Ovary (tissue), 9 donors: ENCODE results near the gene GPHN. TPM values are rescaled to one million over a fixed set of nuclear protein-coding genes. Genes with fewer than 3 reads are reported as not detected.

ENCODE experiments used
- DNase-seq, 5 donors: peaks; one replicate each; pipeline ENCODE4 v3.0.0-alpha.2; 2019 to 2020
- H3K27ac ChIP-seq, 2 donors: fragments of 200-600 bp; one replicate each; pipeline versions ENCODE4 v1.5.1 to v1.8.0; 2019 to 2022
- H3K27me3 ChIP-seq: fragments of 200-600 bp; one replicate; pipeline ENCODE4 v1.8.0; 2022
- H3K36me3 ChIP-seq: fragments of 200-600 bp; sonication (generic); one replicate; pipeline ENCODE4 v1.5.1; 2019
- H3K4me1 ChIP-seq: one replicate; pipeline ENCODE4 v1.8.1; 2013; ENCODE audit warnings: mild to moderate bottlenecking, moderate library complexity; ENCODE audit not compliant: insufficient read depth
- H3K4me3 ChIP-seq: fragments of 200-600 bp; sonication (generic); one replicate; pipeline ENCODE4 v1.5.1; 2017
- H3K9me3 ChIP-seq, 2 donors: fragments of 200-600 bp in 1 of 2; sonication (generic) in 1 of 2; one replicate each; pipeline versions ENCODE4 v1.5.1 to v1.8.1; 2013 to 2019; ENCODE audit warnings: mild to moderate bottlenecking in 1 of 2, moderate library complexity in 1 of 2
- EP300 ChIP-seq: sonication (generic); formaldehyde crosslinking; IDR thresholded peaks from one replicate; pipeline ENCODE4 v1.6.1; 2017; ENCODE audit warnings: antibody characterized with exemption
- POLR2A ChIP-seq: fragments of 450-650 bp; IDR thresholded peaks from one replicate; pipeline ENCODE4 v1.6.1; 2017; ENCODE audit warnings: antibody characterized with exemption, mild to moderate bottlenecking, moderate library complexity
- WGBS, 3 donors: extraction: QIAGEN DNeasy Blood & Tissue Kit in 1 of 3; methylation state at CpG; one replicate each; pipeline versions ENCODE4 v1.1.5 to v1.1.7; 2013 to 2017; 5-methylcytosine and 5-hydroxymethylcytosine counted together
- intact Hi-C, 4 donors: fragments of 100-400 bp; cut with DNase I; formaldehyde crosslinking; loops; one replicate each; pipeline versions ENCODE4 v1.11.0 to v1.15.1; 2022 to 2023
- polyA plus RNA-seq, 2 donors: library from polyadenylated mRNA; stranded (reverse); fragments of 200-250 nt in 1 of 2; fragments of 350-450 nt in 1 of 2; fragmentation: Illumina TruSeq in 1 of 2; extraction: RNeasy Lipid Tissue Mini Kit (QIAGEN cat#74804) in 1 of 2; gene quantifications; one replicate each; pipeline ENCODE4 v1.2.3, GENCODE V29; 2013 to 2014
- total RNA-seq, 7 donors: library from RNA; depleted of rRNA in 2 of 7; stranded (reverse); fragments of >200 nt in 2 of 7; fragmentation: NEBNext Ultra II Directional in 3 of 7; extraction: Animal tissue kit (Norgen Biotek cat#: 25700) in 3 of 7; gene quantifications; one replicate each; pipeline versions ENCODE4 v1.1.0 to v1.2.4, GENCODE V29; 2016 to 2023
- TF ChIP-seq, protein P1 (sequence below), 3 donors: fragments of 450-650 bp in 2 of 3; fragments of 200-600 bp in 1 of 3; IDR thresholded peaks; one replicate each; pipeline versions ENCODE4 v1.5.1 to v1.8.0; 2016 to 2022; ENCODE audit warnings: antibody characterized with exemption in 3 of 3, mild to moderate bottlenecking in 1 of 3
- donor health status: DM: no; HTN: no; CAD: no; lungs with moderate emphysema.
- donor health status: DM: no; HTN: no; CAD: no.
- donor health status: Bipolar disorder and iron deficiency.
- donor health status: DM: yes; HTN: yes; CAD: no.
- donor health status: DM: no; HTN: no; CAD: no.
- donor health status: DM: yes; HTN: yes; CAD: no.

The GPHN gene
- total and polyA plus RNA-seq, 9 donors: 8.3 to 44.9 (median 20.3) TPM

DNA sequence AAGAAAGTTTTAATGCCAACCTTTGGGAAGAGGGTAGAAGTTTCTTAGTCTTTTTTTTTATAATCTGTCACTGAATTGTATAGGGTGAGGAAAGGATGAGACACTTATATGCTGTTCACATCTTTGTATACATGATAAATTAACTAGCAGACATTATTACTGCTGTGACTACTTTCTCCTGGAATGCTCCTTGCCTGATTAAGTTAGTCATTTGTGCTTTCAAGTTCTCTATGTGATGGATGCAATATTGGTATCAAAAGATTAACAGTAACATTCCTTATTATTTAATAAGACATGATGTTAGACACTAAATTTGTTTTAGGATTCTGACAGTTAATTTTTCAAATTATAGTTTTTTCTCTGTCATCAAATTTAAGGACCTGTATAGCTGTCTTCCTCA, 457.9 kb downstream of the GPHN start:
- no peaks in the 10 kb centered on the region for H3K27me3 ChIP-seq
- intact Hi-C loops: no loop called here
- no peak for DNase-seq
- H3K4me3 ChIP-seq: no peak overlapping the region
- H3K36me3 ChIP-seq: no peaks in the 10 kb centered on the region
- TF ChIP-seq POLR2A (no peak), EP300 (no peak)
- TF ChIP-seq, protein P1, sequence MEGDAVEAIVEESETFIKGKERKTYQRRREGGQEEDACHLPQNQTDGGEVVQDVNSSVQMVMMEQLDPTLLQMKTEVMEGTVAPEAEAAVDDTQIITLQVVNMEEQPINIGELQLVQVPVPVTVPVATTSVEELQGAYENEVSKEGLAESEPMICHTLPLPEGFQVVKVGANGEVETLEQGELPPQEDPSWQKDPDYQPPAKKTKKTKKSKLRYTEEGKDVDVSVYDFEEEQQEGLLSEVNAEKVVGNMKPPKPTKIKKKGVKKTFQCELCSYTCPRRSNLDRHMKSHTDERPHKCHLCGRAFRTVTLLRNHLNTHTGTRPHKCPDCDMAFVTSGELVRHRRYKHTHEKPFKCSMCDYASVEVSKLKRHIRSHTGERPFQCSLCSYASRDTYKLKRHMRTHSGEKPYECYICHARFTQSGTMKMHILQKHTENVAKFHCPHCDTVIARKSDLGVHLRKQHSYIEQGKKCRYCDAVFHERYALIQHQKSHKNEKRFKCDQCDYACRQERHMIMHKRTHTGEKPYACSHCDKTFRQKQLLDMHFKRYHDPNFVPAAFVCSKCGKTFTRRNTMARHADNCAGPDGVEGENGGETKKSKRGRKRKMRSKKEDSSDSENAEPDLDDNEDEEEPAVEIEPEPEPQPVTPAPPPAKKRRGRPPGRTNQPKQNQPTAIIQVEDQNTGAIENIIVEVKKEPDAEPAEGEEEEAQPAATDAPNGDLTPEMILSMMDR (IDR thresholded peaks at IDR 0.05): no peak
- H3K4me1 ChIP-seq: no peaks in the 10 kb centered on the region
- H3K27ac ChIP-seq: no peak overlapping the region
- H3K9me3 ChIP-seq: no peaks in the 10 kb centered on the region

GRCh38 chr14:66972469-66972868, 464.5 kb downstream of the GPHN start:
- intact Hi-C loops: no loop called here
- 93 to 100% (median 96%) methylated on average over 1 of the region's 1 CpG for WGBS, 3 donors

DNA sequence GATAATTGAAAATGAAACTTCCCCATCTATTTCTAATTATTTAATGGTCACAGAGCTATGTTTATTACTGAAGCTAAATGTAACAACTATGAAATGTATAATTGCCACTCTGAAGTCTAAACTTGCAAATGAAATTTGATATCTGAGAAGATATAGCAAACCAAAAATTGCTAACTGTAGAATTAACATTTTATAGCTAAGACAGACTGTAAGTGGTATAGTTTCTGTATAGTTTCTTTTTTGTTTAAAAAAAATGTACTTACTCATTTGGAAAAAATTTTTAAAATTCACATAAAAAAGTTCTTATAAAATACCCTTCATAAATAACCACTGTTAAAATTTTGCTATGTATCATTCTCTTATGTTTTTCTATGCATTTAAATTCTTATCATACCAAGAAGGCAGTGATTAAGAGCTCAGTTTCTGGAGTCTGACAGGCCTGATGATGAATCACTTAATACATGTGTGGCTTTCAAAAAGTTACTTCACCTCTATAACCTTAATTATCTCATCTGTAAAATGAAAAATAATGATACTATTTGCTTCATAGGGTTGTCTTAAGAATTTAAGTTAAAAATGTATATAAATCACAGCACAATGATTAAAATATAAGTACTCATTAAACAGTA, 466.6 kb downstream of the GPHN start:
- Histone ChIP-seq H3K4me1 (no peaks in the 10 kb centered on the region), H3K36me3 (no peaks in the 10 kb centered on the region), H3K27ac (no peak overlapping the region), H3K9me3 (no peaks in the 10 kb centered on the region), H3K4me3 (no peak overlapping the region), H3K27me3 (no peaks in the 10 kb centered on the region)
- TF ChIP-seq POLR2A (no peak), EP300 (no peak)
- TF ChIP-seq, protein P1 (IDR thresholded peaks at IDR 0.05): no peak
- DNase-seq: no peak
- intact Hi-C loops: no loop called here

More at GRCh38 chr14:66972469-66972868, 464.5 kb downstream of the GPHN start:
- H3K36me3 ChIP-seq: no peaks in the 10 kb centered on the region
- TF ChIP-seq POLR2A (no peak), EP300 (no peak)
- TF ChIP-seq, protein P1 (IDR thresholded peaks at IDR 0.05): no peak
- no peaks in the 10 kb centered on the region for H3K27me3 ChIP-seq
- no peak for DNase-seq
- no peak overlapping the region for H3K4me3 ChIP-seq
- H3K4me1 ChIP-seq: no peaks in the 10 kb centered on the region
- H3K27ac ChIP-seq: no peak overlapping the region
- H3K9me3 ChIP-seq: no peaks in the 10 kb centered on the region

DNA sequence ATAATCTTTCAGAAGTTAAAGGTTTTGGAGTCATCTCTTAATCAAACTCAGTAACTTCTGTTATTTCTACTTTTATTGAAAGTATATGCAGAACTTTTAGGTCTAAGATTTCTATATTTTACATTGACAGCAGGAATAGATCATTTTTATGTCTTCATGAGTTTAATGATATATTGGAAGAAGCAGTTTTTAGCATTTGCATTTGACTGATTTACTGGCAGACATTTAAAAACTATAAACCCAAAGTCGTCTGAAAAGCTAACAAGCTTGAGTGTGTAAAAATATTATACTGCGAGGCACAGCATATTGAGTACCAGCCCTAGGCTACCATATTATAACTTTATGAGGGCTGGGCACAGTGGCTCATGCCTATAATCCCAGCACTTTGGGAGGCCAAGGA, 467.3 kb downstream of the GPHN start:
- H3K4me3 ChIP-seq: no peak overlapping the region
- H3K27ac ChIP-seq: no peak overlapping the region
- TF ChIP-seq POLR2A: no peak
- no peak for TF ChIP-seq EP300
- TF ChIP-seq, protein P1 (IDR thresholded peaks at IDR 0.05): no peak
- H3K9me3 ChIP-seq: no peaks in the 10 kb centered on the region
- no peaks in the 10 kb centered on the region for H3K27me3 ChIP-seq
- no peaks in the 10 kb centered on the region for H3K36me3 ChIP-seq
- H3K4me1 ChIP-seq: no peaks in the 10 kb centered on the region
- DNase-seq: no peak
- intact Hi-C loops: no loop called here
- 77 to 80% (median 79%) methylated on average over 2 of the region's 2 CpGs for WGBS, 3 donors
